Activated CD4-positive, alpha-beta T cell treated with anti-CD3 and anti-CD28 coated beads, Interleukin-2, amount 50 U/mL, for 1 hour (primary cell): ENCODE data around the gene SPINT3.

ENCODE experiments used
- DNase-seq: peaks from one replicate; pipeline ENCODE4 v3.0.0-alpha.2; 2020

The SPINT3 gene, protein sequence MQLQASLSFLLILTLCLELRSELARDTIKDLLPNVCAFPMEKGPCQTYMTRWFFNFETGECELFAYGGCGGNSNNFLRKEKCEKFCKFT

GRCh38 chr20:45515147-45515913, at the start of gene SPINT3:
TSS of gene SPINT3 (minus strand) at chr20:45515622. CDS start at chr20:45515608, 14 bp downstream.
- no peak for DNase-seq

GRCh38 chr20:45564760-45565276, 49.4 kb upstream of the SPINT3 start:
- no peak for DNase-seq

GRCh38 chr20:45555198-45555597, 39.8 kb upstream of the SPINT3 start:
- no peak for DNase-seq

DNA sequence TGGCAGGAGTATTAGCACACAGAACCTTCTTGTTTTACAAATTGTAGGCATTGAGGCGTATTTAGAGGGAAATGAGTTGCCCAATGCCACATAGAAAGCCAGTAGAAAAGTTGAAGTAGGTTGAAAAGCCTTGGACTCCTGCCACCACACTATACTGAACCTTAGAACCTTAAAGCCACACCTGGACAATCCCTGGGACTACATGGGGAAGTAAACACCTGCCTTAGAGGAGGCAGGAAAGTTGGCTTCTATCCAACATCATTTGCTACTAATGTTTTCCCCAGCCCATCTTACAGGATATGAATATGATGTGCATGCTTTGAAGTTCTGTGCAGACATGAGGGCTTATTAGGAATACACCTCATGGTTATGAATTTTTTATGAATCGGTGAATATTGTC, 37.0 kb upstream of the SPINT3 start:
- DNase-seq = no peak

DNA sequence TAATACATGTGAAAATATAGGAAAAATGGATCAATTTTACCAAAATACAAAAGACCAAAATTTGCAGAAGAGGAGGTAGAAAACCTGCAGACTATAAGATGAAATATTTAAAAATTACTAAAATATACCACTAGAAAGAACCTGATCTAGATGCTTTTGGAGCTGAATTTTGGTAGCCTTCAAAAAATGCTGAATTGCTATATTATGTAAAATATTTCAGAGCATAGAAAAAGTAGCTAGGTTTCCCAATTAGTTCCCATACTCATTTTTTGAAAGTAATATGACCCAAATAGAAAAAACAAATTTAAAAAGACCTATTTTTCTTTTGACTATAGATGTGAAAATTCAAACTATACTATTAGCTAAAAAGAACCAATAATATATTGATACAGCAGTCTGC, 35.3 kb upstream of the SPINT3 start:
- DNase-seq = no peak

DNA sequence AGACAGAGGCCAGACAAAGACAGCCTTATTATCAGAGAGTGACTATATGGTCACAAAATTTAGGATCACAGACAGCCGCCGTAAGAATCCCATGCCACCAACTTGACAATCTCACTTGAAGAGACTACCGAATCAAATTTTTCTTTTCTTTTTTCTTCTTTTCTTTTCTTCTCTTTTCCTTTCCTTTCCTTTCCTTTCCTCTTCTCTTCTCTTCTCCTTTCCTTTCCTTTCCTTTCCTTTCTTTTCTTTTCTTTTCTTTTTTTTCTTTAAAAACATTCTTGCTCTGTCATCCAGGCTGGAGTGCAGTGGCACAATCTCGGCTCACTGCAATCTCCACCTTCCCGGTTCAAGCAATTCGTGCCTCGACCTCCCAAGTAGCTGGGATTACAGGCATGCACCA, 33.0 kb upstream of the SPINT3 start:
- no peak for DNase-seq

- no peak for DNase-seq
These were observed 31.9 kb upstream of the SPINT3 start, which contains the start of gene EPPIN for GRCh38 chr20:45547206-45547770. TSS of gene EPPIN (minus strand) at chr20:45547401. CDS start at chr20:45547357, 44 bp downstream.

DNA sequence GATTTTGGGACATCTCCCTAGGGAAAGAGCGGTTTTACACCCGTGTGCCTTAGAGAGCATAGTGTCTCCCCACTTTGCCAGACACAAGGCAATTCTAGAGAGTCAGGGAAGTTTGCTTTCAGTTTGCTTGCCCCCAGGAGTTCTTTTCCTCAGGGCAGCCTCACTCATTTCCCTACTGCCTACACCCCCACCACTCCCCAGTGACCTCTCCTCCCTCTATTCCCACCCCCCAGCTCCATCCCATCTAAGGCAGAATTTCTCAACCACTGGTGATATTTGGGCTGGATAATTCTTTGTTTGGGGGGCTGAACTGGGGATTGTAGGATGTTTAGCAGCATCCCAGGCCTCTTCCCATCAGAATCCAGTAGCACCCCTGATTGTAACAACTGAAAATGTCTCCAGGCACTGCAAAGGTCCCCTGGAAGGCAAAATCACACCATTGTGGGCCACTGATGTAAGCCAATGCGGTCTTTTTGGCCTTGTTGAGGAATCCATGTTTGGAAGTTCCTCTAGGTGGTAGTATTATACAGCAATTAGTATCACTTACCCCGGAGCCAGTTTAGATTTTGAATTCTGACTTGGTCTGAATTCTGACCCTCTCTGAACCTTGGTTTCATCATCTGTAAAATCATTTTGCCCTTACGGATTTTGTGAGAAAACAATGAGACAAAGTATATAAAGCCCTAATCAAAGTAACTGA, 30.5 kb upstream of the SPINT3 start:
- no peak for DNase-seq

GRCh38 chr20:45545351-45545750, 29.9 kb upstream of the SPINT3 start:
- no peak for DNase-seq

DNA sequence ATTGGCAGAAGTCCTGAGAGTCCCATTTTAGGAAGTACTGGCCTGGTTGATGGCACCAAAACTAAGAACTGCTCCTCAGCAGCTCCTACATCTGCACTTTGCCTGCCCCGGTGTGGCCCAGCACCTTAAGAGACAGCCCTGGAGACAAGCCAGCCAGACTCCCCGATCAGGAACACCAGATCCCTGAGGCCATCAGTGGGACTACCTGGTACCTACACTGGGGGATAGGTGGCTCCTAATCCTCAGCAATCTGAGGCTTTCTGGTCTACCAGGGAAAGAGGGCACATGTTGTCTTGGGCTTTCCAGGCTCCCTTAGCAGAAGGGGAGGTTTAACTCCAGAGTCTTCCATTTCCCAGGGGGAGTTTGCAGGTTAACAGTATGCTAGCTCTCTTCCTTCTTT, 24.0 kb upstream of the SPINT3 start, which contains the start of gene WFDC6:
WFDC6 (minus strand) TSS at position 101 of the 400 bp plus-strand sequence; CDS start at position 26, 75 bp downstream.
- no peak for DNase-seq

- no peak for DNase-seq
These were observed 22.9 kb upstream of the SPINT3 start for GRCh38 chr20:45538209-45538799.

DNA sequence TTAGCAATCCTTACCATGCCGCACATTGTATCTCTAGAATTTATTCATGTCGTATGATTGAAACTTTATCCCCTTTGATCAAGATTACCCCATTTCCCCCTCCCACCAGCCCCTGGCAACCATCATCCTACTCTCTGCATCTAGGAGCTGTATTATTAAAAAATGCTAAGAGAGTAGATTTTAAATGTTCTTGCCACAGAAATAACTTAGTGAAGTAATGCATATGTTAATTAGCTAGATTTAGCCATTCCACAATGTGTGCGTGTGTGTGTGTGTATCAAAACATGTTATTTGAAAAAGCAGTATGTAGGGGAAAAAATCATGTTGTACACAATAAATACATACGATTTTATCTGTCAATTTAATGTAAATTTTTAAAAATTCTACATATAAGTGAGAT, 11.9 kb upstream of the SPINT3 start:
- DNase-seq = no peak

GRCh38 chr20:45523821-45524220, 8.4 kb upstream of the SPINT3 start:
- DNase-seq = no peak

GRCh38 chr20:45518282-45518681, 2.9 kb upstream of the SPINT3 start:
- DNase-seq = no peak

DNA sequence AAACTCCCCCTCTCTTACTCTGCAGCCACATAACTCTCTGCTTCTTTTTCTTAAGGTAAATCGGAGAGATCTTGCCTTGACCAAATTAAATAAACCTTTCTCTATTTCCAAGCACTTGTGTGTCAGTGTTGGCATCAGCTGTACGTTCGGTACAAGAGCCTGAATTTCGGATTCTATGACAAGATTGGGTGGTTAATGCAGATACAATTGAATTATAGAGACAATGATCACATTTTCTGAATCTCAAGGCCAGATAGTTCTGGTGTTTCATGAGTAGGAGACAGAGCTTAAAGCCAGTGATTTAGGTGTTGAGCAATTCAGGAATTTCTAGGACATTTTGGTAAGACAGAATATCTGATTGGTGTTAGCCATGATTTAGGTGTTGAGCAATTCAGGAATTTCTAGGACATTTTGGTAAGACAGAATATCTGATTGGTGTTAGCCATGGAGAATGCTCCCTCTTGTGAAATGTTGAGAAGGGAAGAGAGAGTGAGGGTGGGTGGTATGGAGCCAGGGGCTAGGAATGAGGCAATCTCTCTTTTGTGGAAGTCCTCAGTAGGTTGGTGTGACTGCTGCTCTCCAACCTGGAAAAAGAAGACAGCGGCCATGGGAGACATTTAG, 5.1 kb downstream of the SPINT3 start:
- no peak for DNase-seq

- no peak for DNase-seq
These were observed 6.3 kb downstream of the SPINT3 start for GRCh38 chr20:45509091-45509490.

- DNase-seq = no peak
These were observed 7.1 kb downstream of the SPINT3 start for GRCh38 chr20:45508068-45508886.

DNA sequence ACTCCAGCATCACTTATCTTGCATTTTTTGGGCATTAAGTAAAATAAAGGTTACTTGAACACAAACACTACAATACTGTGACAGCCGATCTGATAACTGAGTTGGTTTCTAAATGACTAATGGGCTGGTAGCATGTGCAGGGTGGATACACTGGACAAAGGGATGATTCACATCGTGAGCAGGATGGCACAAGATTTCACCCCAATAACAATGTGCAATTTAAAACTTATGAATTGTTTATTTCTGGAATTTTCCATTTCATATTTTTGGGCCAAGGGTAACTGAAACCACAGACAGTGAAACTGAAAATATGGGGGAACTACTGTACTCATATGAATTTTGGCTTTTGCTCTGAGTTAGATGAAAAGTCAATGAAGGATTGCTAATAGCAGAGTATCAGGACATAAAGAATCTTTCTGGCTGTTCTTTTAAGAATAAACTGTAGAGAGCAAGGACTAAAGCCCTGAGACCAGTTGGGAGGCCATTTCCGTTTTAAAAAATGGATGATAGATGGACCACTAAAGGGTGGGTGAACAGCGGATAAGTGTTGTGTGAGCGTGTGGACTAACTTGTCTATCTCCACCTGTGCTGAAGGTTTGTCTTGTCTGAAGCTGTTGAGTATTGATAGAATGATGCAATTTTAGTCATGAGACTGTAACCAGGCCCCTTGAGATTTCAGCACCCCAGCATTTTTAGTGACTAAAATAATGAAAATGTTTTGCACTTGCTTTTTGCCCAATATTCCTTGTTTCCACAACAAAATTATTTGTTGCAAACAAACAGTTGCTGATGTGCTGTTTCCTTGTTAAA, 8.2 kb downstream of the SPINT3 start:
- DNase-seq = no peak

GRCh38 chr20:45506398-45506797, 9.0 kb downstream of the SPINT3 start:
- DNase-seq = no peak

- DNase-seq = no peak
These were observed 12.0 kb downstream of the SPINT3 start for GRCh38 chr20:45503403-45503802.

DNA sequence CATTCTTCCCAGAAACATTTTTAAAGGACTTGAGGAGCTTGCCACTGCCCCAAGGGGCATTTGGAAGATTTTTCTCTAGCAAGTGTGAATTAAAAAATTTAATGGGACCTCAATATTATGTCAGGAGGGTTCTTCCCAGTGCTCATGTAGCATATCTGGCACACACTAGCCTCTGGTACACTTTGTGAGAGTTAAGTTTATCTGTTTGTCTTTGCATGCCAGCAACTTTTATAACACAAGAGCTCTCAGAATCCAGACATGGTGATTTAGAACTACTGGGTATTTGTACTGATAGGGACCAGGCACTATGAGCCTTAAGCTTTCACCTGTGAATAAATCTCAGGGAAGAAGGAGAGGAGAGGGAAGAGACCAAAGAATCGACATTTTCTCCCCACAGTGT, 12.9 kb downstream of the SPINT3 start:
- DNase-seq = no peak
